ENCODE results near the gene FRMD3.

GRCh38 chr9:83343366-83343999, 194.7 kb downstream of the FRMD3 start:
- TF ChIP-seq EGR1 (IDR thresholded peaks at IDR 0.05) (no peak), REST (IDR thresholded peaks at IDR 0.05; ENCODE audit: low read depth) (no peak), CEBPB (IDR thresholded peaks at IDR 0.05) (no peak), TAF1 (IDR thresholded peaks at IDR 0.05; ENCODE audit: low read depth) (no peak), EP300 (IDR thresholded peaks at IDR 0.05; ENCODE audit: borderline replicate concordance) (no peak), CREB1 (IDR thresholded peaks at IDR 0.05; ENCODE audit: low read depth) (no peak)
